CD4-positive, alpha-beta T cell treated with Interleukin-21 for 1 hour (primary cell): Measurements from ENCODE around the gene SCRN3.
A peak's percentile ranks its signal among the peaks of the same experiment; 100 is the strongest.
"Not testable (repeated sequence)": the region's sequence is repeated elsewhere in the genome, so short reads cannot be mapped to it uniquely, and the experiment has no call there.

Source experiments
- DNase-seq: peaks from one replicate; pipeline ENCODE4 v3.0.0-alpha.2; 2020

The SCRN3 gene, protein sequence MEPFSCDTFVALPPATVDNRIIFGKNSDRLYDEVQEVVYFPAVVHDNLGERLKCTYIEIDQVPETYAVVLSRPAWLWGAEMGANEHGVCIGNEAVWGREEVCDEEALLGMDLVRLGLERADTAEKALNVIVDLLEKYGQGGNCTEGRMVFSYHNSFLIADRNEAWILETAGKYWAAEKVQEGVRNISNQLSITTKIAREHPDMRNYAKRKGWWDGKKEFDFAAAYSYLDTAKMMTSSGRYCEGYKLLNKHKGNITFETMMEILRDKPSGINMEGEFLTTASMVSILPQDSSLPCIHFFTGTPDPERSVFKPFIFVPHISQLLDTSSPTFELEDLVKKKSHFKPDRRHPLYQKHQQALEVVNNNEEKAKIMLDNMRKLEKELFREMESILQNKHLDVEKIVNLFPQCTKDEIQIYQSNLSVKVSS

GRCh38 chr2:174395284-174395968, at the start of gene SCRN3:
SCRN3 (plus strand) TSS chr2:174395730; CDS start chr2:174398284, 2,554 bp downstream.
- peak; percentile 89 for DNase-seq

DNA sequence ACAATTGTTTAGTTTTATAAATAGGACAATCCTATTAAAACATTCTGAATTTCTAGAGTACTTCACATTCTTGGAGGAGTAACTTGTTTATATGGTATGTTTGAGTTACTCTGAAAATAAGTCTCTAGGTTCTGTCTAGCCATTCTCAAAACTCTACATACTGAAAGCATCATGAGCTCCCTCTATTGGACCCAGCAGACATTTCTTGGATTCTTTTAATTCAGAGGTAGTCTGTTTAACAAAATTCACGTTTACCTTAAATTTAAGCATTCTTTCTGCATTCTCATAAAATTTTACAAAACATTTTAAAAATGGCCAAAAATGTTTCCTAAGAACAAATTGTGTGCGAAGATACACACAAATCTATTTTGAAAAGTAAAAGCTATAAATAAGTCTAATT, 45.5 kb upstream of the SCRN3 start:
- DNase-seq, result no peak

DNA sequence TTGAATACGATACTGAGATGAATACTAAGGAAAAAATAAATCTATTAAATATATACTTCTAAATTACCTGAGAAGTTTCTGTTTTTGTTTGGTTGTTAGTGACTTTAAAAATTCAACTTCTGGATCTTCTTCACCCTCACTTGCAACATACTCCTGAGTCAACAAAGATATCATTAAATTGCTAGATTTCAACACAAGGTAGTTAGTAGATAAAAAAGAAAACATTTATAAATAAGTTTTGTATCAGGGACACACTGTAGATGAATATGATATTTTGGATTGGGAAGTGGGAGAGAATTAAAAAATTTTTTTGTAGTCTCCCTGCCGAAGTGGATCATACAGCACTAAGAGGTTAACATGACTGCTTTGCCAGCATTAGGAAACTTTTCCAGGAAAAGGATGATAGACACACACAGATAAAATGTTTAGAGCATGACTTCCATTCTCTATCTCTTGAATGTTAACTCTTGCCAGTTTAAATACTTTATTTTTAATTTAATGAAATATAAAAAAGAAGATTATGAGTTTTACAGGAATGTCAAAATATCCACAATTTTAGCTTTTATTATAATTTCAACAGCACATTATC, 44.8 kb upstream of the SCRN3 start:
- no peak for DNase-seq

- no peak for DNase-seq
Measured at GRCh38 chr2:174353004-174353403, 42.5 kb upstream of the SCRN3 start.

DNA sequence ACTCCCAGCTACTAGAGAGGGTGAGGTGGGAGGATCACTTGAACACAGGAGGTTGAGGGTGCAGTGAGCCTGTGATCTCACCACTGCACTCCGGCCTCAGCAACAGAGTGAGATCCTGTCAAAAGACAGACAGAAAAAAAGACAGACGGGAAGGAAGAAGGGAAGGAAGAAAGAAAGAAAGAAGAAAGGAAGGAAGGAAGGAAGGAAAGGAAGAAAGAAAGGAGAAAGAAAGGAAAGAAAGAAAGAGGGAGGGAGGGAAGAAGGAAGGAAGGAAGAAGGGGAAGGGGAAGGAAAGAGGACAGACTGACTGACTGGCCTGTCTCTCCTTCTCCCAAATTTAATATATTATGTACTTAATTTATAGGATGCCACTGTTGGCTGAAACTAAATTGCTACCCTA, 39.2 kb upstream of the SCRN3 start:
- no peak for DNase-seq

DNA sequence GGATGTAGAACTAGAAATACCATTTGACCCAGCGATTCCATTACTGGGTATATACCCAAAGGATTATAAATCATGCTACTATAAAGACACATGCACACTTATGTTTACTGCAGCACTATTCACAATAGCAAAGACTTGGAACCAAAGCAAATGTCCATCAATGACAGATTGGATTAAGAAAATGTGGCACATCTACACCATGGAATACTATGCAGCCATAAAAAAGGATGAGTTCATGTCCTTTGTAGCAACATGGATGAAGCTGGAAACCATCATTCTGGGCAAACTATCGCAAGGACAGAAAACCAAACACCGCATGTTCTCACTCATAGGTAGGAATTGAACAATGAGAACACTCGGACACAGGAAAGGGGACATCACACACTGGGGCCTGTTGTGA, 35.9 kb upstream of the SCRN3 start:
- DNase-seq, result not testable (repeated sequence)

GRCh38 chr2:174362949-174363348, 32.6 kb upstream of the SCRN3 start:
- no peak for DNase-seq

DNA sequence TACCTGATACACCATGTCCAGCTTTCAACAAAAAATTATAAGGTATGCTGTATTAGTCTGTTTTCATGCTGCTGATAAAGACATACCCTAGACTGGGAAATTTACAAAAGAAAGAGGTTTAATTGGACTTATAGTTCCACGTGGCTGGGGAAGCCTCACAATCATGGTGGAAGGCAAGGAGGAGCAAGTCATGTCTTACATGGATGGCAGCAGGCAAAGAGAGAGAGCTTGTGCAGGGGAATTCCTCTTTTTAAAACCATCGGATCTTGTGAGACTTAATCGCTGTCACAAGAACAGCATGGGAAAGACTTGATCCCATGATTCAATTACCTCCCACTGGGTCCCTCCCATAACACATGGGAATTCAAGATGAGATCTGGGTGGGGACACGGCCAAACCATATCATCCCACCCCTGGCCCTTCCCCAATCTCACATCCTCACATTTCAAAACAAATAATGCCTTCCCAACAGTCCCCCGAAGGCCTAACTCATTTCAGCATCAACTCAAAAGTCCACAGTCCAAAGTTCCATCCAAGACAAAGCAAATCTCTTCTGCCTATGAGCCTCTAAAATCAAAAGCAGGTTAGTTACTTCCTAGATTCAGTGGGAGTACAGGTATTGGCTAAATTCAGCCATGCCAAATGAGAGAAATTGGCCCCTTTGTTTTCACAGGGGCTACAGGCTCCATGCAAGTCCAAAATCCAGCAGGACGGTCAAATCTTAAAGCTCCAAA, 31.9 kb upstream of the SCRN3 start:
- DNase-seq, result not testable (repeated sequence)

- DNase-seq, result no peak
Measured at GRCh38 chr2:174364628-174365027, 30.9 kb upstream of the SCRN3 start.

- DNase-seq, result no peak
Measured at GRCh38 chr2:174365571-174365970, 30.0 kb upstream of the SCRN3 start.

DNA sequence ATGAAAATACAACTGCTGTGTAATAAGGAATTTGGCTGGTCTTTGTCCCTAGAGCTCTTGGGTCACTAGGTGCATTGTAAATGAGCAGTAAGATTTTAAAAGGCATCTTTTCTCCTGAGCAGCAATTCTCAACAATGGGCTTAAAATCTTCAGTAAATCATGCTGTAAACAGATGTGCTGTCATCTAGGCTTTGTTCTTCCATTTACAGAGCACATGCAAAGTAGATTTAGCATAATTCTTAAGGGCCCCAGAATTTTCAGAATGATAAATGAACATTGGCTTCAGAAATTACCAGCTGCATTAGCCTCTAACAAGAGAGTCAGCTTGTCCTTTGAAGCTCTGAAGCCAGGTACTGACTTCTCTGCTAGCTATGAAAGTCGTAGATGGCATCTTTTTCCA, 26.8 kb upstream of the SCRN3 start:
- no peak for DNase-seq

DNA sequence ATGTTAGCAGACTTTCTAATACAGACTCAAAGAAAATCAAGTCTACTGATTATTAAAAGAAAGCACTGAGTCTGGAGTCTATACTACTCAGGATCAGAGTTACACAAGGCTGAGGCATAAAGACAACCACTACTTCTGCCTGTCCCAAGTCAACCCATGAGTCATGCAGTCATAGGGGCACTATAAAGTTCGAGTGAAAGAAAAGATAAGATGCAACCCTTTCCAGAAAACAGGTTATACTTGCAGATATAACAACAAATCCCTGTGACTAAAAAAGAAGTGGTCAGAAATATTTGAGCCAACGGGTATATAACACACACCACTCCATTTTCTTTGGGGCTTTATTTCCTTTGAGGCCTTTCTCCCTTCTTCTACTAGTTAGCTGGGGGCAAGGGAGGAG, 18.6 kb upstream of the SCRN3 start:
- DNase-seq, result no peak

DNA sequence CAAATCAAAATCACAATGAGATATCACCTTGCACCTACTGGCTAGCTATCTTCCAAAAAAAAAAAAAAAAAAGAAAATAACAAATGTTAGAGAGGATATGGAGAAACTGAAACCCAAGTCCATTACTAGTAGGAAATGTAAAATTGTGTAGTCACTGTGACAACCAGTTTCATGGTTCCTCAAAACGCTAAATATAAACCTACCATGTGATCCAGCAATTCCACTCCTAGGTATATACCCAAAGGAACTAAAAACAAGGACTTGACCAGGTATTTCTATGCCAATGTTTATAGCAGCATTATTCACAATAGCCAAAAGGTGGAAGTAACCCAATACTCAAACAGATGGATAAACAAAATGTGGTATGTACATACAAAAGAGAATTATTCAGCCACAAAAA, 11.7 kb upstream of the SCRN3 start:
- DNase-seq, result no peak

DNA sequence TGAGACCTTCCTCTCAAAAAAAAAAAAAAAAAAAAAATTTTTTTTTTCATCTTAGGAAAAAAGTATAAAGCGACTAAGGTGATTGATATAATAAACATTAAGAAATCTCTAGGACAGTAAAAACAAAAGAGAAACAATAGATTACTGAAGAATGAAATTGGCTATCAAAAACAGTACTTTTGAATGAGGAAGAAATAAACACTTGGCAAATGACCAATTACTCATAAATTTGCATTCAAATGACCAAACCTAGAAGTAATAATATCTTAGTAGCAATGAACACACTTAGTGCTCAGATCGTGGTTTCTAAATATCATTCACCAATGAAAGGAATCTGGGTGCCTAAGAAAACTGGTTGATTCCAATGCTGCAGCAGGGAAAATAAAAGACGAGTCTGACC, 10.3 kb upstream of the SCRN3 start:
- DNase-seq, result no peak

- not testable (repeated sequence) for DNase-seq
Measured at GRCh38 chr2:174388706-174389105, 6.8 kb upstream of the SCRN3 start.

- no peak for DNase-seq
Measured at GRCh38 chr2:174389542-174389941, 6.0 kb upstream of the SCRN3 start.

DNA sequence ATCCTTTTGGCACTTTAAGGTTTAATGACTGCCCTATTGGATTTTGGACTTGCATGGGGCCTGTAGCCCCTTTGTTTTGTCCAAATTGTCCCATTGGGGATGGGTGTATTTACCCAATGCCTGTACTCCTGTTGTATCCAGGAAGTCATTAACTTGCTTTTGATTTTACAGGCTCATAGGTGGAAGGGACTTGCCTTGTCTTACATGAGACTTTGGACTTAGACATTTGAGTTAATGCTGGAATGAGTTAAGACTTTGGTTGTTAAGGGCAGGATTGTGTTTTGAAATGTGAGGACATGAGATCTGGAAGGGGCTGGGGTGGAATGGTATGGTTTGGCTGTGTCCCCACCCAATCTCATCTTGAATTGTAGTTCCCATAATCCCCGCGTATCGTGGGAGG, 5.2 kb upstream of the SCRN3 start:
- not testable (repeated sequence) for DNase-seq

- DNase-seq, result no peak
Measured at GRCh38 chr2:174392706-174393105, 2.8 kb upstream of the SCRN3 start.

DNA sequence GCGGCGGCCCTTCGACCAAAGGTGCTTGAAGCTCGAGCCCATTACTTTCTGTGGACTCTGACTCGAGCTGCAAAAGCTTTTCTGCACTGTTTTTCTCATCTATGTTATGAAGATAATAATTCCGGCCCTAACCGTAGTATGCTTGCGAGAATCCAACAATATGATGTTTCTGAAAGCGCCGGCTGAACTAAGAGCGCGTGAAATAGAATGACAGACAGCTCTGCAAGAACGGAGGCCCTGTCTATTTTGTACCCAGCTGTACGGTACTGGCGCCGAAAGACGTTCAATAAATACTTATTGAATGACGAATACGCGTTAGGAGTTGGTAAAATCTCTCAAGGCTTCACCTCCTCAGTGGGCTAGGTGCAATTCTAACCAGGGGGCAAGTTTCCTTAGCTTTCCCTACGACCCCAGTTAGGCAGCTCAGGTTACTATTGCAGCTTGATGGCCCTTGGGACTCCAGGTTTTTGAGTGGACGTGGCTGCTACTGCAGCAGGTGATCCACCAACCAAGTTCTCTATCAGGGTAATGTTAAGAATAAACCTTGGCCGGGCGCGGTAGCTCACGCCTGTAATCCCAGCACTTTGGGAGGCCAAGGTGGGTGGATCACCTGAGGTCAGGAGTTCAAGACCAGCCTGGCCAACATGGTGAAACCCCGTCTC, 570 bp downstream of the SCRN3 start:
- DNase-seq, result no peak

DNA sequence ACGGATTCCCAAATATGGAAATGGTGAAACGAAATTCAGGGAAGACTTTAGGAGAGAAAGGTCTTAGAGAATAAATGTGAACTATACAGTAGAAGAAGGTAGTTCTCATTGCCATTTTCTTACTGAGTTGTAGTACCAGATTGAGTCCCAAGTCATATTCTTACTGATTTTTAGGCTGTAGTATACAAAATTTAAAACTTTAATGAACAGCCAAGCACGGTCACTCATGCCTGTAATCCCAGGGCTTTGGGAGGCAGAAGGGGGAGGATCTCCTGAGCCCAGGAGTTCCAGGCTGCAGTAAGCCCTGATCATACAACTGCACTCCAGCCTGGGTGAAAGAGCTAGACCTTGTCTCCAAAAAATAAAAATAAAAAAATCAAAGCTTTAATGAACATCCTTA, 2.2 kb downstream of the SCRN3 start:
- no peak for DNase-seq

- no peak for DNase-seq
Measured at GRCh38 chr2:174399171-174399570, 3.6 kb downstream of the SCRN3 start.

DNA sequence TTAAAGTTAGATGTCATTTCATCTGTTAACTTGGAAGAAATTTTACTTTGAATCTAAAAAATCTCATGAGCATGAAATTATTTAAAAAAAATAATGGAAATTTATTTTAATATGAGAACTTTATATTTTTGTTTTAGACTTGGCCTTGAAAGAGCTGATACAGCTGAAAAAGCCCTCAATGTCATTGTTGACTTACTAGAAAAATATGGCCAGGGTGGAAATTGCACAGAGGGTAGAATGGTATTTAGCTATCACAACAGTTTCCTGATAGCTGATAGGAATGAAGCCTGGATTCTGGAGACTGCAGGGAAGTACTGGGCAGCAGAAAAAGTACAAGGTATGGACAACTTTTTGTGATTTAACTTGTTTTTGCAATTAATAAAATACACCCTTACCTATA, 5.3 kb downstream of the SCRN3 start:
- no peak for DNase-seq

- no peak for DNase-seq
Measured at GRCh38 chr2:174403628-174404027, 8.1 kb downstream of the SCRN3 start.
